GM18508 (cell line): ENCODE data around the gene DDX19B.
"Not testable (repeated sequence)": the region's sequence is repeated elsewhere in the genome, so short reads cannot be mapped to it uniquely, and the experiment has no call there.

Experiments used
- ATAC-seq: cut with Tn5 transposase; IDR thresholded peaks from one replicate; pipeline ENCODE4 v1.9.1; 2021; ENCODE audit warnings: moderate number of reproducible peaks; ENCODE audit not compliant: insufficient read depth, unreplicated experiment

The DDX19B gene

GRCh38 chr16:70287304-70287971 lies 11.5 kb upstream of the DDX19B start:
- not testable (repeated sequence) for ATAC-seq

GRCh38 chr16:70289229-70290094 lies 9.5 kb upstream of the DDX19B start, which contains the start of gene AARS1:
Gene AARS1 (minus strand): TSS chr16:70289506. CDS start chr16:70282763, 6,743 bp downstream.
- peak; percentile 89 for ATAC-seq

- no peak for ATAC-seq
Measured at GRCh38 chr16:70290949-70291519, 8.0 kb upstream of the DDX19B start.

GRCh38 chr16:70292148-70292547 lies 6.8 kb upstream of the DDX19B start:
- ATAC-seq: not testable (repeated sequence)

- ATAC-seq: no peak
Measured at GRCh38 chr16:70294385-70295025, 4.5 kb upstream of the DDX19B start.

GRCh38 chr16:70295634-70296033 lies 3.4 kb upstream of the DDX19B start:
- no peak for ATAC-seq

- no peak for ATAC-seq
Measured at GRCh38 chr16:70301121-70301520, 2.1 kb downstream of the DDX19B start.

- ATAC-seq: no peak
Measured at GRCh38 chr16:70302745-70303144, 3.8 kb downstream of the DDX19B start.

GRCh38 chr16:70304892-70305448 lies 6.0 kb downstream of the DDX19B start:
- no peak for ATAC-seq

- no peak for ATAC-seq
Measured at GRCh38 chr16:70306880-70307279, 7.9 kb downstream of the DDX19B start.

- not testable (repeated sequence) for ATAC-seq
Measured at GRCh38 chr16:70307726-70308125, 8.7 kb downstream of the DDX19B start.

- ATAC-seq: no peak
Measured at GRCh38 chr16:70320121-70320520, 21.1 kb downstream of the DDX19B start.

GRCh38 chr16:70324998-70325747 lies 26.2 kb downstream of the DDX19B start:
- ATAC-seq: no peak

GRCh38 chr16:70331091-70331490 lies 32.1 kb downstream of the DDX19B start:
- no peak for ATAC-seq

- no peak for ATAC-seq
Measured at GRCh38 chr16:70331588-70332358, 32.8 kb downstream of the DDX19B start.

- ATAC-seq: not testable (repeated sequence)
Measured at GRCh38 chr16:70332728-70333127, 33.7 kb downstream of the DDX19B start.

- ATAC-seq: no peak
Measured at GRCh38 chr16:70337814-70338213, 38.8 kb downstream of the DDX19B start.

- no peak for ATAC-seq
Measured at GRCh38 chr16:70341600-70341999, 42.6 kb downstream of the DDX19B start.

- no peak for ATAC-seq
Measured at GRCh38 chr16:70342016-70342415, 43.0 kb downstream of the DDX19B start.
